ENCODE results near the gene DHFR. TPM values are rescaled to one million over a fixed set of nuclear protein-coding genes. Genes with fewer than 3 reads are reported as not detected.

The DHFR gene
- 45.8 to 62.7 TPM (median 53.5 TPM) in 5 replicates for total RNA-seq (2022; extraction: Qiagen RNA extraction)

DNA sequence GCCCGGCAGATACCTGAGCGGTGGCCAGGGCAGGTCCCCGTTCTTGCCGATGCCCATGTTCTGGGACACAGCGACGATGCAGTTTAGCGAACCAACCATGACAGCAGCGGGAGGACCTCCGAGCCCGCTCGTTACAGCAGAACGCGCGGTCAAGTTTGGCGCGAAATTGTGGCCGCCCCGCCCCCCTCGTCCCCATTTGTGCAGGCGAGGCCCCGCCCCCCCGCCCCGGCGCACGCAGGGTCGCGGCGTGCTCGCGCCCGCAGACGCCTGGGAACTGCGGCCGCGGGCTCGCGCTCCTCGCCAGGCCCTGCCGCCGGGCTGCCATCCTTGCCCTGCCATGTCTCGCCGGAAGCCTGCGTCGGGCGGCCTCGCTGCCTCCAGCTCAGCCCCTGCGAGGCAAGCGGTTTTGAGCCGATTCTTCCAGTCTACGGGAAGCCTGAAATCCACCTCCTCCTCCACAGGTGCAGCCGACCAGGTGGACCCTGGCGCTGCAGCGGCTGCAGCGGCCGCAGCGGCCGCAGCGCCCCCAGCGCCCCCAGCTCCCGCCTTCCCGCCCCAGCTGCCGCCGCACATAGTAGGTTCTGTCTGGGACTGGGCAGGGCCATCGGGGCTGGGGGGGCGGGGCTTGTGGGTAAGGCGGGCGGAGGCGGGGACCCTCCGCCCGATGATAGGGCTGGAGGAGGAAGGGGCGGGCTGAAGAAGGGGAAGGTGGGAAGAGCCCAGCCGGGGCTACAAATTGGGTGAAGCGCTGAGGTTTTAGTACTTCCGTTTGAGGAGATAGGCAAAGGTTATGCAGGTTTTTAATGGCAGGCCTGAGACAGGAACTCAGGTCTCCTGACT, at the start of gene DHFR, which contains the start of gene MSH3:
TSS of gene DHFR (minus strand) at position 593 of the 840 bp plus-strand sequence. CDS start at position 99, 494 bp downstream.
TSS of gene MSH3 (plus strand) at position 262 of the 840 bp plus-strand sequence. CDS start at position 338, 76 bp downstream.

Other genes starting within 250 kb of the DHFR start
- 11.8 to 17.3 TPM (median 15.7 TPM) in 5 replicates for gene ZFYVE16, start 246.9 kb downstream of the DHFR start, total RNA-seq (2022; extraction: Qiagen RNA extraction)
- 1.1 to 2.3 TPM (median 1.5 TPM) in 5 replicates for gene FAM151B, start 166.9 kb downstream of the DHFR start, total RNA-seq (2022; extraction: Qiagen RNA extraction)
- gene ANKRD34B, start 84.7 kb downstream of the DHFR start, total RNA-seq (2022; extraction: Qiagen RNA extraction): 0.04 to 0.16 TPM (median 0.09 TPM) in 4 of 5 replicates, not detected in the other
- 6.4 to 7.9 TPM (median 7.6 TPM) in 5 replicates for gene MSH3, start 331 bp downstream of the DHFR start, total RNA-seq (2022; extraction: Qiagen RNA extraction)

Measured in A549 treated with Mapracorat at 1 μM for 4 hours (cell line).